NCI-H1694 treated with DMSO at 0.1 percent for 48 hours (cell line): ENCODE measurements around the gene UST.

Experiments used
- DNase-seq: peaks from one replicate; lab custom pipeline; 2025; lab: John Stamatoyannopoulos, UW

Gene UST

GRCh38 chr6:149122850-149123821, 376.3 kb downstream of the UST start:
- no peak for DNase-seq

GRCh38 chr6:149125309-149125708, 378.5 kb downstream of the UST start:
- DNase-seq, result no peak
